Astrocyte (in vitro differentiated cells and primary cell): ENCODE measurements around the gene SLC16A12.

Source experiments
- CTCF ChIP-seq: IDR thresholded peaks from 2 replicates; pipeline ENCODE4 v1.5.1; 2011; ENCODE audit warnings: low read depth, mild to moderate bottlenecking, inconsistent platforms, low read length, moderate library complexity; ENCODE audit not compliant: insufficient read depth
- EZH2 ChIP-seq: IDR thresholded peaks from 2 replicates; pipeline ENCODE4 v1.6.1; 2012; ENCODE audit warnings: mild to moderate bottlenecking, low read length, inconsistent platforms; ENCODE audit not compliant: insufficient read depth

GRCh38 chr10:89391907-89392756 lies 143.3 kb downstream of the SLC16A12 start, which contains the start of gene IFIT1:
- TF ChIP-seq CTCF (no peak), EZH2 (no peak)
